Cardiac septum (tissue), 1 donor: ENCODE results near the gene LSM4. TPM values are rescaled to one million over a fixed set of nuclear protein-coding genes. Genes with fewer than 3 reads are reported as not detected.
A peak's percentile ranks its signal among the peaks of the same experiment; 100 is the strongest.
"Not testable (repeated sequence)": the region's sequence is repeated elsewhere in the genome, so short reads cannot be mapped to it uniquely, and the experiment has no call there.

Experiments used
- DNase-seq: peaks from one replicate; pipeline ENCODE4 v3.0.0-alpha.2; 2020; ENCODE audit warnings: low spot score
- intact Hi-C: fragments of 100-400 bp; cut with DNase I; formaldehyde crosslinking; loops from one replicate; pipeline ENCODE4 v1.14.0; 2022
- total RNA-seq: library from RNA; stranded (reverse); fragmentation: NEBNext Ultra II Directional; extraction: Animal tissue kit (Norgen Biotek cat#: 25700); gene quantifications from one replicate; pipeline ENCODE4 v1.2.1, GENCODE V29; 2021
- donor health status: DM: no; HTN: no; CAD: no.

LSM4 gene
- total RNA-seq, 1 donor from 2014 or later: 83.8 TPM

- intact Hi-C loops: no loop called here
- no peak for DNase-seq
Measured at GRCh38 chr19:18344582-18344950, 21.7 kb upstream of the LSM4 start.

GRCh38 chr19:18342090-18342632, 19.3 kb upstream of the LSM4 start:
- intact Hi-C loops: no loop called here
- no peak for DNase-seq

- intact Hi-C loops: no loop called here
- DNase-seq: no peak
Measured at GRCh38 chr19:18340990-18341868, 18.4 kb upstream of the LSM4 start.

GRCh38 chr19:18340190-18340989, 17.5 kb upstream of the LSM4 start, which contains the start of gene PGPEP1:
TSS of gene PGPEP1 (plus strand) at chr19:18340598. CDS start at chr19:18340682, 84 bp downstream.
- intact Hi-C loops: no loop called here
- peak; percentile 79 for DNase-seq

GRCh38 chr19:18339723-18340122, 16.8 kb upstream of the LSM4 start:
- no peak for DNase-seq
- intact Hi-C loops: no loop called here

- intact Hi-C loops: no loop called here
- DNase-seq: no peak
Measured at GRCh38 chr19:18338541-18338940, 15.7 kb upstream of the LSM4 start.

- no peak for DNase-seq
- intact Hi-C loops: no loop called here
Measured at GRCh38 chr19:18336121-18336520, 13.2 kb upstream of the LSM4 start.

GRCh38 chr19:18333680-18334079, 10.8 kb upstream of the LSM4 start:
- intact Hi-C loops: no loop called here
- no peak for DNase-seq

- DNase-seq: no peak
- intact Hi-C loops: no loop called here
Measured at GRCh38 chr19:18332917-18333530, 10.1 kb upstream of the LSM4 start.

- intact Hi-C loops: no loop called here
Measured at GRCh38 chr19:18330868-18331267, 8.0 kb upstream of the LSM4 start.

GRCh38 chr19:18329035-18329376, 6.1 kb upstream of the LSM4 start:
- no peak for DNase-seq
- intact Hi-C loops: loop anchor here (10.0 kb wide), 1 partner anchor 214 kb away; no protein-coding TSS in a partner anchor

More at GRCh38 chr19:18330868-18331267, 8.0 kb upstream of the LSM4 start:
- DNase-seq: no peak

GRCh38 chr19:18328340-18329034, 5.6 kb upstream of the LSM4 start:
- intact Hi-C loops: loop anchor here (1.0 to 10.0 kb wide), 2 partner anchors 49 to 214 kb away; no protein-coding TSS in a partner anchor
- peak; percentile 93 for DNase-seq

GRCh38 chr19:18326772-18327171, 3.9 kb upstream of the LSM4 start:
- no peak for DNase-seq
- intact Hi-C loops: loop anchor here (10.0 kb wide), 1 partner anchor 212 kb away; no protein-coding TSS in a partner anchor

- intact Hi-C loops: loop anchor here (5.0 to 10.0 kb wide), 2 partner anchors 122 to 210 kb away; partner anchors contain the start of gene RAB3A
- not testable (repeated sequence) for DNase-seq
Measured at GRCh38 chr19:18324373-18324731, 1.5 kb upstream of the LSM4 start.

GRCh38 chr19:18322318-18322758, 538 bp downstream of the LSM4 start:
- intact Hi-C loops: loop anchor here (2.0 to 10.0 kb wide), 3 partner anchors 16 to 208 kb away; partner anchors contain the start of gene RAB3A

GRCh38 chr19:18321734-18322102, 1.2 kb downstream of the LSM4 start:
- no peak for DNase-seq
- intact Hi-C loops: loop anchor here (2.0 to 10.0 kb wide), 3 partner anchors 15 to 207 kb away; partner anchors contain the start of gene RAB3A

More at GRCh38 chr19:18322318-18322758, 538 bp downstream of the LSM4 start:
- no peak for DNase-seq

GRCh38 chr19:18320865-18321733, 1.8 kb downstream of the LSM4 start:
- DNase-seq: no peak
- intact Hi-C loops: loop anchor here (5.0 to 10.0 kb wide), 2 partner anchors 119 to 206 kb away; partner anchors contain the start of gene RAB3A
